ENCODE measurements around the gene OR52B2. TPM values are rescaled to one million over a fixed set of nuclear protein-coding genes. Genes with fewer than 3 reads are reported as not detected.

OR52B2 gene
- total and polyA plus RNA-seq, 8 donors, result not detected

DNA sequence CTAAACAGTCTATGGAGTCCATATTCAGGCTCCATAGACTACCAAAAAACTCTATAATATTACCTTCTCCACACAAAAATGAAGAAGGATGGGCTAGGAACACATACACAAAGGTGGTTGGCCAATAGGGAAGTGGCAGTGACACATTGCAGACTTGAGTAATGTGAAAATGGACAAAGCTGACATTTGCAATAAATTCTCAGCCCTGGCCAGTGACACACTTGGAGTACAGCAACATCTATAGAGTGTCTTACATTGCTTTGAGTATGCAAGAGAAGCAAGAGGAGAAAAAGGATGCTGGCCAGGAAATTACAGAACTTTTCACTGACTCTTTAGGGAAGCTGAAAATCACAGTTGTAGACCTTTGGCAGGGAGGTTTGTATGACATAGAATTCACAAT lies 21.6 kb upstream of the OR52B2 start:
- intact Hi-C loops (cut with DNase I; ENCODE audit: low total_unique reads), result no loop called here
- TF ChIP-seq POLR2A (IDR thresholded peaks at IDR 0.05) (no peak), POLR2AphosphoS5 (IDR thresholded peaks at IDR 0.05) (no peak), EP300 (IDR thresholded peaks at IDR 0.05) (no peak)
- TF ChIP-seq, protein P1, sequence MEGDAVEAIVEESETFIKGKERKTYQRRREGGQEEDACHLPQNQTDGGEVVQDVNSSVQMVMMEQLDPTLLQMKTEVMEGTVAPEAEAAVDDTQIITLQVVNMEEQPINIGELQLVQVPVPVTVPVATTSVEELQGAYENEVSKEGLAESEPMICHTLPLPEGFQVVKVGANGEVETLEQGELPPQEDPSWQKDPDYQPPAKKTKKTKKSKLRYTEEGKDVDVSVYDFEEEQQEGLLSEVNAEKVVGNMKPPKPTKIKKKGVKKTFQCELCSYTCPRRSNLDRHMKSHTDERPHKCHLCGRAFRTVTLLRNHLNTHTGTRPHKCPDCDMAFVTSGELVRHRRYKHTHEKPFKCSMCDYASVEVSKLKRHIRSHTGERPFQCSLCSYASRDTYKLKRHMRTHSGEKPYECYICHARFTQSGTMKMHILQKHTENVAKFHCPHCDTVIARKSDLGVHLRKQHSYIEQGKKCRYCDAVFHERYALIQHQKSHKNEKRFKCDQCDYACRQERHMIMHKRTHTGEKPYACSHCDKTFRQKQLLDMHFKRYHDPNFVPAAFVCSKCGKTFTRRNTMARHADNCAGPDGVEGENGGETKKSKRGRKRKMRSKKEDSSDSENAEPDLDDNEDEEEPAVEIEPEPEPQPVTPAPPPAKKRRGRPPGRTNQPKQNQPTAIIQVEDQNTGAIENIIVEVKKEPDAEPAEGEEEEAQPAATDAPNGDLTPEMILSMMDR (IDR thresholded peaks at IDR 0.05), result no peak
- no peak overlapping the region for H3K4me3 ChIP-seq
- H3K27ac ChIP-seq, result no peak overlapping the region
- H3K36me3 ChIP-seq, result no peaks in the 10 kb centered on the region
- DNase-seq, result no peak
- no peaks in the 10 kb centered on the region for H3K4me1 ChIP-seq
- no peaks in the 10 kb centered on the region for H3K9me3 ChIP-seq
- no peaks in the 10 kb centered on the region for H3K27me3 ChIP-seq

DNA sequence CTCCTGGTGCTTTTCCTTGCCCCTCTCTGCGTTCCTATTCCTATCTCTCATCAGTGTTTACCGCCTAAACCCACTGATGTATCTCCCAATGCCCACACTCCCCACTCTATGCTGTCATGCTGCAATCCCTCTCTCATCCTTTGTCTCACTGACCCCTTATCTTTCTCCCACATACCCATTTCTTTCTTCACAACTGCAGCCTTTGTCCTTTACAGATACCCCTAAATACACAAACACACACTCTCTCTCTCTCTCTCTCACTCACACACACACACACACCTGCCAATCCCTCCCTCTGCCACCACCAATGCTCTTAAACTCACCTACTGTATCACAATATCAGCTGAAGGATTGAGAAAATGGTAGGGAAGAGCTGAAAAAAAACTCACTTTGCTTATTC lies 5.3 kb upstream of the OR52B2 start:
- H3K27me3 ChIP-seq, result no peaks in the 10 kb centered on the region
- H3K4me3 ChIP-seq, result no peak overlapping the region
- no peak overlapping the region for H3K27ac ChIP-seq
- WGBS, 5 donors, result 21 to 46% (median 41%) methylated on average over 2 of the region's 2 CpGs
- no peaks in the 10 kb centered on the region for H3K9me3 ChIP-seq
- no peak for DNase-seq
- TF ChIP-seq POLR2AphosphoS5 (IDR thresholded peaks at IDR 0.05), result no peak
- no peak for TF ChIP-seq POLR2A (IDR thresholded peaks at IDR 0.05)
- no peak for TF ChIP-seq EP300 (IDR thresholded peaks at IDR 0.05)
- TF ChIP-seq, protein P1 (IDR thresholded peaks at IDR 0.05), result no peak
- intact Hi-C loops (cut with DNase I; ENCODE audit: low total_unique reads), result no loop called here
- H3K4me1 ChIP-seq, result no peaks in the 10 kb centered on the region
- H3K36me3 ChIP-seq, result no peaks in the 10 kb centered on the region

DNA sequence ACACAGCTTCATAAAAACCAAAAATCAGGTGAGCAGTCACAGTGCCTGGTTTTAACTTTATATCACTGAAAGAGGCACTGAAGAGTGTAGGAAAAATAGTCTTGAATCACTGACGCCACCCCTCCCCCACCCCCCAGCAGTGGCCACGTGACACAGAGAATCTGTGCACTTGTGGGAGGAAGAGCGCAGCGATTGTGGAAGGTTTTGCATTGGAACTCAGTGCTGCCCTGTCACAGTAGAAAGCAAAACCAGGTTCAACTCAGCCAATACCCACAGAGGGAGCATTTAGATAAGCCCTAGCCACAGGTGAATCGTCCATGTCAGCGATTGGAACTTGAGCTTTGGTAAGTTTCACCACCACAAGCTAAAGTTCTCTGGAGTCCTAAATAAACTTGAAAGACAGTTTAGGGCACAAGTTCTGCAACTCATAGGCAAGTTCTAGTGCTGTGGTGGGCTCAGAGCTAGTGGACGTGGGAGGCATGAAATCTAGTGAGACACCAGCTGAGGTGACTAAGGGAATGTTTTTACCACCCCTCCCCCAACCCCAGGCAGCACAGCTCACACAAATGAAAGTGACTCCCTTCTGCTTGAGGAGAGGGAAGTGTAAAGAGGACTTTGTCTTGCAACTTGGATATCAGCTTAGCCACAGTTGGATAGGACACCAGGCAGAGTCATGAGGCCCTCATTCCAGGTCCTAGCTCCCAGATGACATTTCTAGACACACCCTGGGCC lies 13.3 kb downstream of the OR52B2 start:
- TF ChIP-seq, protein P1 (IDR thresholded peaks at IDR 0.05), result no peak
- TF ChIP-seq EP300 (IDR thresholded peaks at IDR 0.05), result no peak
- no peak for TF ChIP-seq POLR2AphosphoS5 (IDR thresholded peaks at IDR 0.05)
- TF ChIP-seq POLR2A (IDR thresholded peaks at IDR 0.05), result no peak
- no peaks in the 10 kb centered on the region for H3K27me3 ChIP-seq
- no peak overlapping the region for H3K27ac ChIP-seq
- H3K4me1 ChIP-seq, result no peaks in the 10 kb centered on the region
- no peak for DNase-seq
- no peaks in the 10 kb centered on the region for H3K9me3 ChIP-seq
- H3K36me3 ChIP-seq, result no peaks in the 10 kb centered on the region
- no peak overlapping the region for H3K4me3 ChIP-seq
- 63 to 83% (median 72%) methylated on average over 3 to 7 of the region's 7 CpGs for WGBS, 5 donors
- intact Hi-C loops (cut with DNase I; ENCODE audit: low total_unique reads), result no loop called here

DNA sequence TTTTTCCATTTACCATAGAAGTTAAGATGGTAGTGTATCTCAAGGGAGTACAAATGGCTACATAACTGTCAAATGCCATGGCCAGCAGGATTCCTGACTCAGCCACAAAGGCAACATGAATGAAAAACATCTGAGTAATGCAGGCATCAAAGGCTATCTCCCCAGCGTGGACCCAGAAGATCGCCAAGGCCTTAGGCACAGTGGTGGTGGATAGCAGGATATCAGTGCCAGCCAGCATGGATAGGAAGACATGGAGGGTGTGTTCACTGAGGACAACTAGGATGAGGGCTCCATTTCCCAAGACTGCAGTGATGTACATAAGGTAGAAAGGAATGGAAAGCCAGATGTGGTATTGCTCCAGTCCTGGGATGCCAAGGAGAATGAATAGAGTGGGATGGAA lies 18.0 kb downstream of the OR52B2 start:
- Histone ChIP-seq H3K27ac (no peak overlapping the region), H3K9me3 (no peaks in the 10 kb centered on the region), H3K36me3 (no peaks in the 10 kb centered on the region), H3K4me3 (no peak overlapping the region), H3K27me3 (no peaks in the 10 kb centered on the region), H3K4me1 (no peaks in the 10 kb centered on the region)
- DNase-seq, result no peak
- intact Hi-C loops (cut with DNase I; ENCODE audit: low total_unique reads), result no loop called here
- TF ChIP-seq POLR2A (IDR thresholded peaks at IDR 0.05) (no peak), POLR2AphosphoS5 (IDR thresholded peaks at IDR 0.05) (no peak), EP300 (IDR thresholded peaks at IDR 0.05) (no peak)
- TF ChIP-seq, protein P1 (IDR thresholded peaks at IDR 0.05), result no peak
- WGBS, 5 donors, result 86 to 96% (median 93%) methylated on average over 2 of the region's 2 CpGs

Data from stomach (tissue), 9 donors.